ENCODE measurements around the gene C2CD5.

DNA sequence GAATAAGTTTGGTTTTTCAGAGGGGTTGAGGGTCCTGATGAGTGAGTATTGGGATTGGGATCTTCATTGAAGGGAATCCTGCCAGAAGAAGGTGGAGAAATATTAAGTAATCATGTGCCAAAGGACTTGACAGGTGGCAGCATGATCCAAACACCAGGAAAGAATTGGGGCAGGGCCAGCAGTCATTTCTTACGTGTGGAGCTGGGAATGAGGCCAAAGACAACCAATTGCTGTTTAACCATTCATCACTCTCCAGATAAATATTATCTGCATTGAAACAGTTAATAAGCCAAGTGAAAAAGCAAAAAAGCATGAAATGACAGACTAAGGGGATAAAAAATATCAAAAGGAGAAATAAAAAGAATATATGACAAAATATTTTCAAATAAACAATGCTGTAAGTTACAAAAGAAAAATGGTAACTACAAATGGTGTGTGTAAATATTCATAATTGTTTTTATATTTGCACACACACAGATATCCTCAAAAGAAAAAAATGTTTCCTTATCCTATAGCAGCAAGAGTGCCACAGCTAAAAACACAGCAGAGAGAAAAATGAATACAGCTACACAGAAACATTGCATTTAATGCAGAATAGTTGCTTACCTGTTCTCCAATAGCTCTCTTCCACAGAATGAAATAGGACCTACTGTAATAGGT is 26.2 kb downstream of the C2CD5 start:
- TF ChIP-seq POLR2AphosphoS5 (IDR thresholded peaks at IDR 0.05; ENCODE audit: low read depth, low read length) (no peak), TCF7L2 (IDR thresholded peaks at IDR 0.05; ENCODE audit: low read depth, low read length) (no peak)
- TF ChIP-seq, protein P1, sequence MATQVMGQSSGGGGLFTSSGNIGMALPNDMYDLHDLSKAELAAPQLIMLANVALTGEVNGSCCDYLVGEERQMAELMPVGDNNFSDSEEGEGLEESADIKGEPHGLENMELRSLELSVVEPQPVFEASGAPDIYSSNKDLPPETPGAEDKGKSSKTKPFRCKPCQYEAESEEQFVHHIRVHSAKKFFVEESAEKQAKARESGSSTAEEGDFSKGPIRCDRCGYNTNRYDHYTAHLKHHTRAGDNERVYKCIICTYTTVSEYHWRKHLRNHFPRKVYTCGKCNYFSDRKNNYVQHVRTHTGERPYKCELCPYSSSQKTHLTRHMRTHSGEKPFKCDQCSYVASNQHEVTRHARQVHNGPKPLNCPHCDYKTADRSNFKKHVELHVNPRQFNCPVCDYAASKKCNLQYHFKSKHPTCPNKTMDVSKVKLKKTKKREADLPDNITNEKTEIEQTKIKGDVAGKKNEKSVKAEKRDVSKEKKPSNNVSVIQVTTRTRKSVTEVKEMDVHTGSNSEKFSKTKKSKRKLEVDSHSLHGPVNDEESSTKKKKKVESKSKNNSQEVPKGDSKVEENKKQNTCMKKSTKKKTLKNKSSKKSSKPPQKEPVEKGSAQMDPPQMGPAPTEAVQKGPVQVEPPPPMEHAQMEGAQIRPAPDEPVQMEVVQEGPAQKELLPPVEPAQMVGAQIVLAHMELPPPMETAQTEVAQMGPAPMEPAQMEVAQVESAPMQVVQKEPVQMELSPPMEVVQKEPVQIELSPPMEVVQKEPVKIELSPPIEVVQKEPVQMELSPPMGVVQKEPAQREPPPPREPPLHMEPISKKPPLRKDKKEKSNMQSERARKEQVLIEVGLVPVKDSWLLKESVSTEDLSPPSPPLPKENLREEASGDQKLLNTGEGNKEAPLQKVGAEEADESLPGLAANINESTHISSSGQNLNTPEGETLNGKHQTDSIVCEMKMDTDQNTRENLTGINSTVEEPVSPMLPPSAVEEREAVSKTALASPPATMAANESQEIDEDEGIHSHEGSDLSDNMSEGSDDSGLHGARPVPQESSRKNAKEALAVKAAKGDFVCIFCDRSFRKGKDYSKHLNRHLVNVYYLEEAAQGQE (IDR thresholded peaks at IDR 0.05; ENCODE audit: insufficient read depth in 1 of 2, low read depth in 2 of 2, low read length in 1 of 2), result no peak
- TF ChIP-seq, protein P2, sequence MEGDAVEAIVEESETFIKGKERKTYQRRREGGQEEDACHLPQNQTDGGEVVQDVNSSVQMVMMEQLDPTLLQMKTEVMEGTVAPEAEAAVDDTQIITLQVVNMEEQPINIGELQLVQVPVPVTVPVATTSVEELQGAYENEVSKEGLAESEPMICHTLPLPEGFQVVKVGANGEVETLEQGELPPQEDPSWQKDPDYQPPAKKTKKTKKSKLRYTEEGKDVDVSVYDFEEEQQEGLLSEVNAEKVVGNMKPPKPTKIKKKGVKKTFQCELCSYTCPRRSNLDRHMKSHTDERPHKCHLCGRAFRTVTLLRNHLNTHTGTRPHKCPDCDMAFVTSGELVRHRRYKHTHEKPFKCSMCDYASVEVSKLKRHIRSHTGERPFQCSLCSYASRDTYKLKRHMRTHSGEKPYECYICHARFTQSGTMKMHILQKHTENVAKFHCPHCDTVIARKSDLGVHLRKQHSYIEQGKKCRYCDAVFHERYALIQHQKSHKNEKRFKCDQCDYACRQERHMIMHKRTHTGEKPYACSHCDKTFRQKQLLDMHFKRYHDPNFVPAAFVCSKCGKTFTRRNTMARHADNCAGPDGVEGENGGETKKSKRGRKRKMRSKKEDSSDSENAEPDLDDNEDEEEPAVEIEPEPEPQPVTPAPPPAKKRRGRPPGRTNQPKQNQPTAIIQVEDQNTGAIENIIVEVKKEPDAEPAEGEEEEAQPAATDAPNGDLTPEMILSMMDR (IDR thresholded peaks at IDR 0.05), result no peak
